B cell (primary cell): ENCODE measurements around the gene PARD3B. TPM values are rescaled to one million over a fixed set of nuclear protein-coding genes. Genes with fewer than 3 reads are reported as not detected.

ENCODE experiments used
- ATAC-seq: fragments of 200-7000 bp; cut with Tn5 transposase; one replicate; pipeline ENCODE4 v1.10.0; 2021; ENCODE audit warnings: low read depth, mild to moderate bottlenecking, moderate number of reproducible peaks, moderate library complexity
- CTCF ChIA-PET: fragments of 350-600 bp; sonication (Branson Sonifier 250); formaldehyde crosslinking; loops from one replicate; lab custom pipeline; 2021; ENCODE audit warnings: antibody characterized with exemption, inconsistent platforms; lab: Charles Lee
- POLR2A ChIA-PET: fragments of 350-600 bp; sonication (Branson Sonifier 250); formaldehyde crosslinking; loops from one replicate; lab custom pipeline; 2021; ENCODE audit warnings: antibody characterized with exemption; lab: Charles Lee
- DNase-seq: peaks from one replicate; pipeline ENCODE4 v3.0.0; 2013
- H2AFZ ChIP-seq: 2 replicates; pipeline ENCODE4 v1.6.1; 2012; ENCODE audit warnings: mild to moderate bottlenecking, low read depth, low read length; ENCODE audit not compliant: insufficient read depth, poor library complexity, severe bottlenecking
- H3K27ac ChIP-seq, 2 donors: 1 replicate in 1 of 2; 2 replicates in 1 of 2; pipeline ENCODE4 v1.5.1; 2012 to 2013; ENCODE audit warnings: low read length in 2 of 2, mild to moderate bottlenecking in 2 of 2, moderate library complexity in 1 of 2
- H3K27me3 ChIP-seq, 4 experiments: fragments of 200-600 bp in 1 of 4; sonication (generic) in 1 of 4; replicated peaks in 1 of 4; 1 replicate in 2 of 4; 2 replicates in 2 of 4; pipeline versions ENCODE4 v1.6.1 to v1.7.0; 2013 to 2016; ENCODE audit warnings: low read length in 3 of 4, mild to moderate bottlenecking in 2 of 4, mixed read lengths in 1 of 4, moderate library complexity in 1 of 4; ENCODE audit not compliant: insufficient read depth in 4 of 4, control insufficient read depth in 3 of 4; ENCODE audit errors: control extremely low read depth in 1 of 4
- H3K36me3 ChIP-seq, 2 experiments: replicated peaks in 1 of 2; 1 replicate in 1 of 2; 2 replicates in 1 of 2; pipeline versions ENCODE4 v1.6.1 to v1.7.1; 2013; ENCODE audit warnings: low read length in 1 of 2; ENCODE audit not compliant: insufficient read depth in 2 of 2, control insufficient read depth in 1 of 2; ENCODE audit errors: control extremely low read depth in 1 of 2, extremely low read depth in 1 of 2
- H3K4me1 ChIP-seq, 2 donors: fragments of 200-600 bp in 1 of 2; sonication (generic) in 1 of 2; 1 replicate in 1 of 2; 2 replicates in 1 of 2; pipeline versions ENCODE4 v1.5.1 to v1.6.1; 2013 to 2017; ENCODE audit warnings: low read length in 2 of 2; ENCODE audit not compliant: control insufficient read depth in 2 of 2, insufficient read depth in 2 of 2
- H3K4me2 ChIP-seq: replicated peaks from 2 replicates; pipeline ENCODE3; 2012; ENCODE audit warnings: mild to moderate bottlenecking, low read depth, low read length; ENCODE audit not compliant: poor library complexity, severe bottlenecking
- H3K4me3 ChIP-seq, 5 experiments: fragments of 200-600 bp in 1 of 5; sonication (generic) in 1 of 5; 1 replicate in 3 of 5; 2 replicates in 2 of 5; pipeline versions ENCODE4 v1.5.1 to v1.7.0; 2011 to 2016; ENCODE audit warnings: low read length in 4 of 5, mild to moderate bottlenecking in 4 of 5, low read depth in 2 of 5, control low read depth in 1 of 5, moderate library complexity in 1 of 5; ENCODE audit not compliant: insufficient read depth in 1 of 5; ENCODE audit errors: control extremely low read depth in 1 of 5, extremely low read depth in 1 of 5
- H3K79me2 ChIP-seq: fragments of 200-600 bp; sonication (generic); one replicate; pipeline ENCODE4 v1.6.0; 2016; ENCODE audit warnings: low read length; ENCODE audit not compliant: control insufficient read depth, insufficient read depth
- H3K9ac ChIP-seq: fragments of 200-600 bp; sonication (generic); 2 replicates; pipeline ENCODE4 v1.6.1; 2017; ENCODE audit warnings: mild to moderate bottlenecking, low read length, moderate library complexity
- H3K9me3 ChIP-seq, 3 donors: one replicate each; pipeline versions ENCODE4 v1.6.1 to v1.7.1; 2013; ENCODE audit warnings: low read length in 2 of 3; ENCODE audit not compliant: control insufficient read depth in 2 of 3, insufficient read depth in 1 of 3; ENCODE audit errors: control extremely low read depth in 1 of 3
- H4K20me1 ChIP-seq: 2 replicates; pipeline ENCODE4 v1.6.0; 2012; ENCODE audit warnings: mild to moderate bottlenecking, low read length; ENCODE audit not compliant: insufficient read depth, control insufficient read depth, poor library complexity, severe bottlenecking
- H3K27ac Mint-ChIP-seq: one replicate; pipeline ENCODE4 v1.8.0; 2021; ENCODE audit warnings: mixed read lengths
- H3K27me3 Mint-ChIP-seq: one replicate; pipeline ENCODE4 v1.8.0; 2021; ENCODE audit warnings: mixed read lengths
- H3K4me1 Mint-ChIP-seq: one replicate; pipeline ENCODE4 v1.8.0; 2021; ENCODE audit warnings: mixed read lengths
- H3K4me3 Mint-ChIP-seq: one replicate; pipeline ENCODE4 v1.8.0; 2021; ENCODE audit warnings: mixed read lengths
- H3K9me3 Mint-ChIP-seq: one replicate; pipeline ENCODE4 v1.8.0; 2022; ENCODE audit warnings: mixed read lengths; ENCODE audit not compliant: insufficient read depth
- EZH2 ChIP-seq: IDR thresholded peaks from 2 replicates; pipeline ENCODE4 v1.6.1; 2012; ENCODE audit warnings: borderline replicate concordance, low read depth, mild to moderate bottlenecking, moderate library complexity, low read length; ENCODE audit not compliant: insufficient read depth, poor library complexity, severe bottlenecking
- WGBS: methylation state at CpG from one replicate; pipeline ENCODE4 v1.1.5; 2013; ENCODE audit warnings: missing lambda C conversion rate; ENCODE audit not compliant: insufficient coverage; 5-methylcytosine and 5-hydroxymethylcytosine counted together
- intact Hi-C: fragments of 100-400 bp; cut with micrococcal nuclease; formaldehyde crosslinking; loops from one replicate; pipeline ENCODE4 v1.10.0; 2022
- polyA plus RNA-seq: library from polyadenylated mRNA; depleted of rRNA; stranded (reverse); fragments of >200 nt; gene quantifications from 2 replicates; pipeline ENCODE4 v1.2.3, GENCODE V29; 2012
- total RNA-seq, 2 donors: library from RNA; stranded (reverse); fragments of 120-200 nt in 1 of 2; gene quantifications; 1 replicate in 1 of 2; 2 replicates in 1 of 2; pipeline versions ENCODE4 v1.2.3 to v1.2.4, GENCODE V29; 2013 to 2022
- TF ChIP-seq, protein P1 (sequence below): fragments of 200-600 bp; IDR thresholded peaks from one replicate; pipeline ENCODE4 v1.8.0; 2022; ENCODE audit warnings: antibody characterized with exemption, mild to moderate bottlenecking

Gene PARD3B
- total and polyA plus RNA-seq, 2 donors (not counting 1 experiment from before 2014, with no cell fraction given): not detected

DNA sequence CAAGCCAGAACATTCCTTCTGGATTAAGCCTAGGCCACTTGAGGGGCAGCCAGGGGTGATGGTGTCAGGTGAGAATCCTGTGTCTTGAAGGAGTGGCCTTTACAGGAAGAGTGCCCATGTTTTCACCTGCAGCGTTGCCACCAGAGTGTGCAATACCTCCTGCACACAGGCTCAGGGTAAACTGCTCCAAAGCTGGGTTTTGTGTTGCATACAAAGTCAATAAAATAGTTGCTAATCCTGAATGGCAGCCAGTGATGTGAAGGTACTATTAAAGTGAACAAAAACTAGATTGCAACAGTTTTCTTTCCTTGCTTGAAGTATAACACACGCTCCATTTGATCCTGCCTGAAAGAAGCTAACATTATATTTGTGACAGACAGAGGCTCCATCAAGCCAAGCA lies 1072.6 kb downstream of the PARD3B start:
- POLR2A ChIA-PET: no interaction called here
- Mint-ChIP-seq H3K27me3 (peaks cover 31% of the 10 kb centered on the region), H3K27ac (no peak overlapping the region), H3K4me1 (no peaks in the 10 kb centered on the region), H3K9me3 (no peaks in the 10 kb centered on the region), H3K4me3 (no peak overlapping the region)
- 90% methylated on average over 2 of the region's 2 CpGs for WGBS
- CTCF ChIA-PET: no interaction called here
- Histone ChIP-seq H3K9ac (no peak overlapping the region), H3K79me2 (no peaks in the 10 kb centered on the region), H4K20me1 (no peaks in the 10 kb centered on the region), H3K27me3 (peaks cover 0 to 6% (median 2%) of the 10 kb centered on the region in 4 experiments), H2AFZ (no peak overlapping the region), H3K4me2 (no peak overlapping the region), H3K27ac (no peak overlapping the region), H3K36me3 (no peaks in the 10 kb centered on the region), H3K9me3 (peaks cover 0 to 9% (median 0%) of the 10 kb centered on the region in 3 donors), H3K4me3 (no peak overlapping the region), H3K4me1 (no peaks in the 10 kb centered on the region)
- intact Hi-C loops: no loop called here
- no peak for TF ChIP-seq EZH2
- TF ChIP-seq, protein P1, sequence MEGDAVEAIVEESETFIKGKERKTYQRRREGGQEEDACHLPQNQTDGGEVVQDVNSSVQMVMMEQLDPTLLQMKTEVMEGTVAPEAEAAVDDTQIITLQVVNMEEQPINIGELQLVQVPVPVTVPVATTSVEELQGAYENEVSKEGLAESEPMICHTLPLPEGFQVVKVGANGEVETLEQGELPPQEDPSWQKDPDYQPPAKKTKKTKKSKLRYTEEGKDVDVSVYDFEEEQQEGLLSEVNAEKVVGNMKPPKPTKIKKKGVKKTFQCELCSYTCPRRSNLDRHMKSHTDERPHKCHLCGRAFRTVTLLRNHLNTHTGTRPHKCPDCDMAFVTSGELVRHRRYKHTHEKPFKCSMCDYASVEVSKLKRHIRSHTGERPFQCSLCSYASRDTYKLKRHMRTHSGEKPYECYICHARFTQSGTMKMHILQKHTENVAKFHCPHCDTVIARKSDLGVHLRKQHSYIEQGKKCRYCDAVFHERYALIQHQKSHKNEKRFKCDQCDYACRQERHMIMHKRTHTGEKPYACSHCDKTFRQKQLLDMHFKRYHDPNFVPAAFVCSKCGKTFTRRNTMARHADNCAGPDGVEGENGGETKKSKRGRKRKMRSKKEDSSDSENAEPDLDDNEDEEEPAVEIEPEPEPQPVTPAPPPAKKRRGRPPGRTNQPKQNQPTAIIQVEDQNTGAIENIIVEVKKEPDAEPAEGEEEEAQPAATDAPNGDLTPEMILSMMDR: no peak
- no peak for DNase-seq
- ATAC-seq: no peak

DNA sequence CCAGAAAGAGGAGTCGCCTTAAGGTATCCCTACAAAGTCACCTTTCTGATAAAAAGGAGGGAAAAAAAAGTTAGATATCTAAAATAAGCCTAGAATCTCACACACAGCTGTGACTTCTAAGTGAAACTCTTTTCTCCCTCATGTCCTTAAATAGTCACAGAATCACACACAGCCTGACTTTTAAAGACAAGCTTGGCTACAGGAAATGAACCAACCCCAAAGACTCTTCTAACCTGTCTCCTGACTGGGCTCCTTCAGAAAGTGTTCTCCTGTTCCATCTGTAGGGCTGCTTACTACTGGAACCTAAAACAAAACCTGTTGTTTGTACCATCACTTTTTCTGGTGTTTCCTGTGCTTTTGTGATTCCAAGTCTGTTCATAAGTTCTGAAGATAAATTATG lies 1074.3 kb downstream of the PARD3B start:
- no CpG with 5 or more reads among the region's 1 CpG for WGBS
- H2AFZ ChIP-seq: no peak overlapping the region
- H4K20me1 ChIP-seq: no peaks in the 10 kb centered on the region
- peaks cover 20% of the 10 kb centered on the region for H3K27me3 Mint-ChIP-seq
- TF ChIP-seq EZH2: no peak
- TF ChIP-seq, protein P1: no peak
- no peaks in the 10 kb centered on the region for H3K79me2 ChIP-seq
- ATAC-seq (no peak), DNase-seq (no peak)
- no peaks in the 10 kb centered on the region for H3K4me1 Mint-ChIP-seq
- peaks cover 0 to 9% (median 0%) of the 10 kb centered on the region in 3 donors for H3K9me3 ChIP-seq
- H3K4me3 Mint-ChIP-seq: no peak overlapping the region
- no peak overlapping the region for H3K27ac ChIP-seq
- no peak overlapping the region for H3K4me3 ChIP-seq
- no peak overlapping the region for H3K4me2 ChIP-seq
- H3K9me3 Mint-ChIP-seq: no peaks in the 10 kb centered on the region
- intact Hi-C loops: no loop called here
- H3K27me3 ChIP-seq: peaks cover 0 to 6% (median 2%) of the 10 kb centered on the region in 4 experiments
- no peak overlapping the region for H3K9ac ChIP-seq
- ChIA-PET CTCF (interaction anchor here (0.6 to 2.5 kb wide), 2 partner anchors 45 to 56 kb away, joined by 3 to 8 read pairs; no protein-coding TSS in a partner anchor), POLR2A (no interaction called here)
- no peak overlapping the region for H3K27ac Mint-ChIP-seq
- no peaks in the 10 kb centered on the region for H3K36me3 ChIP-seq
- no peaks in the 10 kb centered on the region for H3K4me1 ChIP-seq
